BE2C (cell line): Measurements from ENCODE around the gene XCL1. TPM values are rescaled to one million over a fixed set of nuclear protein-coding genes. Genes with fewer than 3 reads are reported as not detected.
"Not testable (repeated sequence)": the region's sequence is repeated elsewhere in the genome, so short reads cannot be mapped to it uniquely, and the experiment has no call there.

Source experiments
- DNase-seq: peaks from one replicate; pipeline ENCODE4 v3.0.0-alpha.2; 2020
- H3K27me3 ChIP-seq: fragments of 250-450 bp; sonication (Bioruptor Pico); 2 replicates; pipeline ENCODE4 v1.5.1; 2020; ENCODE audit warnings: mild to moderate bottlenecking
- H3K36me3 ChIP-seq: fragments of 250-450 bp; sonication (Bioruptor Pico); 2 replicates; pipeline ENCODE4 v1.5.1; 2020; ENCODE audit warnings: mild to moderate bottlenecking
- H3K4me1 ChIP-seq: fragments of 250-450 bp; sonication (Bioruptor Pico); 2 replicates; pipeline ENCODE4 v1.5.1; 2020
- H3K4me3 ChIP-seq: 2 replicates; pipeline ENCODE4 v1.5.1; 2011; ENCODE audit warnings: low read depth, low read length
- H3K9me3 ChIP-seq: fragments of 250-450 bp; sonication (Bioruptor Pico); 2 replicates; pipeline ENCODE4 v1.5.1; 2020
- CTCF ChIP-seq: IDR thresholded peaks from 2 replicates; pipeline ENCODE4 v1.5.1; 2012; ENCODE audit warnings: mild to moderate bottlenecking, low read depth, low read length
- polyA plus RNA-seq: library from polyadenylated mRNA; unstranded; fragments of >200 nt; gene quantifications from one replicate; pipeline ENCODE4 v1.2.1, GENCODE V29; 2012; ENCODE audit warnings: low read depth, missing spikeins; ENCODE audit not compliant: insufficient read length, insufficient read depth

The XCL1 gene, protein sequence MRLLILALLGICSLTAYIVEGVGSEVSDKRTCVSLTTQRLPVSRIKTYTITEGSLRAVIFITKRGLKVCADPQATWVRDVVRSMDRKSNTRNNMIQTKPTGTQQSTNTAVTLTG
- polyA plus RNA-seq = not detected

DNA sequence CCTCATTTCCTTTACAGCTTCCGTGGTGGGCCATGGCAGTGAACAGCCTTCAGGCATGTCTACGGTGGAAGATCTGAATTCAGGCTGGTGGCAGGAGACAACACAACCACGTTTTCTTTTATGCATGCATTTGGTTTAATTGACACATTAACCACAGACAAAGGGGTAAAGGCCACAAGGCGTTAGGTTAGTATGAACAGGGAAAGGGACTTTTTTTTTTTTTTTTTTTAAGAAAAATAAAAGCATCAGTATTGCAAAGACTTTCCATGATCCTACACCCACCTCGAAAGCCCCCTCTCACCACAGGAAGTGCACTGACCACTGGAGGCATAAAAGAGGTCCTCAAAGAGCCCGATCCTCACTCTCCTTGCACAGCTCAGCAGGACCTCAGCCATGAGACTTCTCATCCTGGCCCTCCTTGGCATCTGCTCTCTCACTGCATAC, at the start of gene XCL1:
TSS of gene XCL1 (plus strand) at position 361 of the 444 bp plus-strand sequence. CDS start at position 394, 33 bp downstream.
- H3K36me3 ChIP-seq, H3K9me3 ChIP-seq, H3K27me3 ChIP-seq, DNase-seq, H3K4me1 ChIP-seq, H3K4me3 ChIP-seq: not testable (repeated sequence)

GRCh38 chr1:168529518-168529917, 46.9 kb upstream of the XCL1 start:
- no peaks in the 10 kb centered on the region for H3K36me3 ChIP-seq
- no peak for DNase-seq
- H3K27me3 ChIP-seq = no peaks in the 10 kb centered on the region
- peaks cover 6% of the 10 kb centered on the region; the same call in 1 of the 2 replicates for H3K4me1 ChIP-seq
- no peaks in the 10 kb centered on the region for H3K9me3 ChIP-seq
- no peak overlapping the region for H3K4me3 ChIP-seq
- TF ChIP-seq CTCF = no peak

- H3K27me3 ChIP-seq = no peaks in the 10 kb centered on the region
- no peaks in the 10 kb centered on the region for H3K36me3 ChIP-seq
- DNase-seq = peak; percentile 17
- no peak overlapping the region for H3K4me3 ChIP-seq
- peaks cover 6% of the 10 kb centered on the region; the same call in 1 of the 2 replicates for H3K4me1 ChIP-seq
- H3K9me3 ChIP-seq = no peaks in the 10 kb centered on the region
- TF ChIP-seq CTCF = no peak
Observed at GRCh38 chr1:168531615-168532345, 44.6 kb upstream of the XCL1 start.

GRCh38 chr1:168535536-168535935, 40.9 kb upstream of the XCL1 start:
- peaks cover 6% of the 10 kb centered on the region; the same call in 1 of the 2 replicates for H3K4me1 ChIP-seq
- H3K27me3 ChIP-seq = no peaks in the 10 kb centered on the region
- no peak for TF ChIP-seq CTCF
- no peaks in the 10 kb centered on the region for H3K9me3 ChIP-seq
- no peak for DNase-seq
- no peak overlapping the region for H3K4me3 ChIP-seq
- H3K36me3 ChIP-seq = no peaks in the 10 kb centered on the region

DNA sequence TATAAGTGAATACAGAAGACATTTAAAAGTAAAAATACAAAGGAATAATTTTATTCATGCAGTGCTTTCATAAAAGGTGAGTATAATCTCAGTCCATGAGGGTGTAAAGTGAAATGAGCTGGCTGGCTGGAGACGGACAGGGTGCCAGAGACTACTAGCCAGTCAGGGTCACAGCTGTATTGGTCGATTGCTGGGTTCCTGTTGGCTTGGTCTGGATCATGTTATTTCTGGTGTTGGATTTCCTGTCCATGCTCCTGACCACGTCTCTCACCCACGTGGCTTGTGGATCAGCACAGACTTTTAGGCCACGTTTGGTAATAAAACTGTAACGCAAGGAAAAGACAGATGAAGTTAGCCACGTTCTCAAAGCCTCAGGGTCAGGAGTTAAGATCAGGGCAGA, 35.6 kb upstream of the XCL1 start:
- H3K27me3 ChIP-seq, DNase-seq, H3K4me1 ChIP-seq, H3K4me3 ChIP-seq, H3K9me3 ChIP-seq, H3K36me3 ChIP-seq: not testable (repeated sequence)

DNA sequence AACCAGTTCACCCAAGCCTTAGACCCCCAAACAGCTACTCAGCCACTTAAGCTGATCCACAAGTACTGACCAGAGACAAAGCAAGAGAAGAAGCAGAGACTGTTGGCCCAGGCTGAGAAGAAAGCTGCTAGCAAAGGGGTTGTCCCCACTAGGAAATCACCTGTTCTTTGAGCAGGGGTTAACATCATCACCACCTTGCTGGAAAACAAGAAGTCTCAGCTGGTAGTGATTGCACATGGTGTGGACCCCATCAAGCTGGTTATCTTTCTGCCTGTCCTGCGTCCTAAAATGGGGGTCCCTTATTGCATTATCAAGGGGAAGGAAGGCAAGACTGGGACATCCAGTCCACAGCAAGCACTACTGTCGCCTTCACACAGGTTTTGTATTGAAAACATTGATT, 33.4 kb upstream of the XCL1 start:
- H3K36me3 ChIP-seq, H3K4me1 ChIP-seq, H3K9me3 ChIP-seq, H3K4me3 ChIP-seq, H3K27me3 ChIP-seq, DNase-seq: not testable (repeated sequence)

DNA sequence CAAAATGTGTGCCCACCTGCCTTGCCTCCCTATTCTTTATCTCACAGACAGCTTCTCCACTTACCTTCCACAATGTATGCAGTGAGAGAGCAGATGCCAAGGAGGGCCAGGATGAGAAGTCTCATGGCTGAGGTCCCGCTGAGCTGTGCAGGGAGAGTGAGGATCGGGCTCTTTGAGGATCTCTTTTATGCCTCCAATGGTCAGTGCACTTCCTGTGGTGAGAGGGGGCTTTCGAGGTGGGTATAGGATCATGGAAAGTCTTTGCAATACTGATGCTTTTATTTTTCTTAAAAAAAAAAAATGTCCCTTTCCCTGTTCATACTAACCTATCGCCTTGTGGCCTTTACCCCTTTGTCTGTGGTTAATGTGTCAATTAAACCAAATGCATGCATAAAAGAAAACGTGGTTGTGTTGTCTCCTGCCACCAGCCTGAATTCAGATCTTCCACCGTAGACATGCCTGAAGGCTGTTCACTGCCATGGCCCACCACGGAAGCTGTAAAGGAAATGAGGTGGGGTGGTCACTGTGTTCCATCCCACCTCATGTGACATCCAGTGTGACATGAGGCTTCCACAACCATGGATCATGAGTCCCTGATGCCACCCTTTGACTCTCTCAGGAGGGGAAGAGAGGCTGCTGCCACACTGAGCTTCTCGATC, 32.4 kb upstream of the XCL1 start, which contains the start of gene XCL2:
TSS of gene XCL2 (minus strand) at position 158 of the 659 bp plus-strand sequence. CDS start at position 125, 33 bp downstream.
- H3K4me3 ChIP-seq, H3K9me3 ChIP-seq, H3K36me3 ChIP-seq, H3K27me3 ChIP-seq, H3K4me1 ChIP-seq, DNase-seq: not testable (repeated sequence)
